ENCODE measurements around the gene TTBK1. TPM values are rescaled to one million over a fixed set of nuclear protein-coding genes. Genes with fewer than 3 reads are reported as not detected.

TTBK1 gene
- total and polyA plus RNA-seq, 2 donors (not counting 1 experiment from before 2014, with no cell fraction given): under 0.01 TPM; not detected in 1

GRCh38 chr6:43286980-43287716, 43.9 kb downstream of the TTBK1 start:
- no peak for DNase-seq (ENCODE audit: low read depth in 2 of 2)

GRCh38 chr6:43287717-43288679, 44.7 kb downstream of the TTBK1 start:
- DNase-seq (ENCODE audit: low read depth in 2 of 2): no peak
- Histone ChIP-seq H3K9me3 (ENCODE audit: control insufficient read depth, insufficient read depth, low read depth, low read length) (no peaks in the 10 kb centered on the region), H2AFZ (ENCODE audit: low read length) (no peak overlapping the region), H3K4me2 (ENCODE audit: extremely low read depth, insufficient read depth, low read length) (no peak overlapping the region), H3K27me3 (ENCODE audit: control insufficient read depth, insufficient read depth, low read length) (peaks cover 8% of the 10 kb centered on the region), H3K4me3 (replicated peaks in 1 of 4; ENCODE audit: control extremely low read depth in 1 of 4, insufficient read depth in 1 of 4, low read depth in 3 of 4, low read length in 4 of 4) (no peak overlapping the region), H3K36me3 (ENCODE audit: control insufficient read depth, insufficient read depth, low read length) (no peaks in the 10 kb centered on the region), H3K9ac (ENCODE audit: insufficient read depth, low read length) (no peak overlapping the region), H4K20me1 (ENCODE audit: control insufficient read depth, extremely low read depth, insufficient read depth, low read length) (no peaks in the 10 kb centered on the region), H3K27ac (ENCODE audit: insufficient read depth, low read length) (no peak overlapping the region), H3K4me1 (ENCODE audit: control insufficient read depth, extremely low read depth, insufficient read depth, low read length) (no peaks in the 10 kb centered on the region), H3K79me2 (ENCODE audit: control insufficient read depth, insufficient read depth, low read length) (no peaks in the 10 kb centered on the region)
- TF ChIP-seq CTCF (conservative IDR thresholded peaks at IDR 0.05 in 1 of 2, IDR thresholded peaks at IDR 0.05 in 1 of 2; ENCODE audit: low read depth in 1 of 2, low read length in 2 of 2) (no peak), EZH2 (IDR thresholded peaks at IDR 0.05; ENCODE audit: low read length, missing control alignments) (no peak)

More at GRCh38 chr6:43286980-43287716, 43.9 kb downstream of the TTBK1 start:
- no peaks in the 10 kb centered on the region for H3K36me3 ChIP-seq (ENCODE audit: control insufficient read depth, insufficient read depth, low read length)
- no peak overlapping the region for H2AFZ ChIP-seq (ENCODE audit: low read length)
- no peak overlapping the region for H3K27ac ChIP-seq (ENCODE audit: insufficient read depth, low read length)
- H3K9me3 ChIP-seq (ENCODE audit: control insufficient read depth, insufficient read depth, low read depth, low read length): no peaks in the 10 kb centered on the region
- H3K27me3 ChIP-seq (ENCODE audit: control insufficient read depth, insufficient read depth, low read length): peaks cover 8% of the 10 kb centered on the region
- no peaks in the 10 kb centered on the region for H3K79me2 ChIP-seq (ENCODE audit: control insufficient read depth, insufficient read depth, low read length)
- no peak overlapping the region for H3K4me3 ChIP-seq (replicated peaks in 1 of 4; ENCODE audit: control extremely low read depth in 1 of 4, insufficient read depth in 1 of 4, low read depth in 3 of 4, low read length in 4 of 4)
- no peaks in the 10 kb centered on the region for H4K20me1 ChIP-seq (ENCODE audit: control insufficient read depth, extremely low read depth, insufficient read depth, low read length)
- no peak overlapping the region for H3K9ac ChIP-seq (ENCODE audit: insufficient read depth, low read length)
- no peaks in the 10 kb centered on the region for H3K4me1 ChIP-seq (ENCODE audit: control insufficient read depth, extremely low read depth, insufficient read depth, low read length)
- TF ChIP-seq CTCF (conservative IDR thresholded peaks at IDR 0.05 in 1 of 2, IDR thresholded peaks at IDR 0.05 in 1 of 2; ENCODE audit: low read depth in 1 of 2, low read length in 2 of 2): no peak
- no peak for TF ChIP-seq EZH2 (IDR thresholded peaks at IDR 0.05; ENCODE audit: low read length, missing control alignments)
- H3K4me2 ChIP-seq (ENCODE audit: extremely low read depth, insufficient read depth, low read length): no peak overlapping the region

- no peak overlapping the region for H3K4me2 ChIP-seq (ENCODE audit: extremely low read depth, insufficient read depth, low read length)
- no peak overlapping the region for H2AFZ ChIP-seq (ENCODE audit: low read length)
- no peaks in the 10 kb centered on the region for H3K9me3 ChIP-seq (ENCODE audit: control insufficient read depth, insufficient read depth, low read depth, low read length)
- TF ChIP-seq EZH2 (IDR thresholded peaks at IDR 0.05; ENCODE audit: low read length, missing control alignments) (no peak), CTCF (conservative IDR thresholded peaks at IDR 0.05 in 1 of 2, IDR thresholded peaks at IDR 0.05 in 1 of 2; ENCODE audit: low read depth in 1 of 2, low read length in 2 of 2) (no peak)
- DNase-seq (ENCODE audit: low read depth in 2 of 2): no peak
- H3K27ac ChIP-seq (ENCODE audit: insufficient read depth, low read length): no peak overlapping the region
- H4K20me1 ChIP-seq (ENCODE audit: control insufficient read depth, extremely low read depth, insufficient read depth, low read length): no peaks in the 10 kb centered on the region
- H3K79me2 ChIP-seq (ENCODE audit: control insufficient read depth, insufficient read depth, low read length): no peaks in the 10 kb centered on the region
- H3K9ac ChIP-seq (ENCODE audit: insufficient read depth, low read length): no peak overlapping the region
- H3K4me3 ChIP-seq (replicated peaks in 1 of 4; ENCODE audit: control extremely low read depth in 1 of 4, insufficient read depth in 1 of 4, low read depth in 3 of 4, low read length in 4 of 4): no peak overlapping the region
- no peaks in the 10 kb centered on the region for H3K36me3 ChIP-seq (ENCODE audit: control insufficient read depth, insufficient read depth, low read length)
- H3K4me1 ChIP-seq (ENCODE audit: control insufficient read depth, extremely low read depth, insufficient read depth, low read length): no peaks in the 10 kb centered on the region
- peaks cover 8% of the 10 kb centered on the region for H3K27me3 ChIP-seq (ENCODE audit: control insufficient read depth, insufficient read depth, low read length)
These were observed 47.1 kb downstream of the TTBK1 start for GRCh38 chr6:43290339-43290904.

All from fibroblast of lung (primary cell).